ENCODE measurements around the gene SSMEM1.

- TF ChIP-seq CTCF (IDR thresholded peaks at IDR 0.05) (no peak), POLR2A (IDR thresholded peaks at IDR 0.05) (no peak)
Measured at GRCh38 chr7:130232209-130232608, 24.5 kb downstream of the SSMEM1 start.

Measured in lower leg skin (tissue), 3 donors.